Neural progenitor cell (in vitro differentiated cells): ENCODE data around the gene HTATIP2. TPM values are rescaled to one million over a fixed set of nuclear protein-coding genes. Genes with fewer than 3 reads are reported as not detected.

ENCODE experiments used
- DNase-seq: peaks from one replicate; pipeline ENCODE4 v3.0.0-alpha.2; 2016; ENCODE audit warnings: low spot score
- H2AFZ ChIP-seq: fragments of 200-600 bp; sonication (generic); replicated peaks from 2 replicates; pipeline ENCODE4 v1.6.1; 2016; ENCODE audit warnings: antibody characterized with exemption
- H3F3A ChIP-seq: fragments of 200-600 bp; sonication (generic); 2 replicates; pipeline ENCODE4 v1.6.1; 2016; ENCODE audit warnings: antibody characterized with exemption, low read depth
- H3K27ac ChIP-seq: fragments of 200-600 bp; sonication (generic); 2 replicates; pipeline ENCODE4 v1.5.1; 2016; ENCODE audit warnings: mild to moderate bottlenecking
- H3K27me3 ChIP-seq: fragments of 200-600 bp; sonication (generic); 2 replicates; pipeline ENCODE4 v1.6.1; 2016; ENCODE audit warnings: mild to moderate bottlenecking, moderate library complexity
- H3K36me3 ChIP-seq: fragments of 200-600 bp; sonication (generic); 2 replicates; pipeline ENCODE4 v1.5.1; 2016
- H3K4me1 ChIP-seq: fragments of 200-600 bp; sonication (generic); 2 replicates; pipeline ENCODE4 v1.6.1; 2016; ENCODE audit warnings: mixed run types
- H3K4me2 ChIP-seq: fragments of 200-600 bp; sonication (generic); 2 replicates; pipeline ENCODE4 v1.6.1; 2016
- H3K4me3 ChIP-seq: fragments of 200-600 bp; sonication (generic); 2 replicates; pipeline ENCODE4 v1.5.1; 2016
- H3K79me2 ChIP-seq: fragments of 200-600 bp; sonication (generic); 2 replicates; pipeline ENCODE4 v1.6.1; 2016; ENCODE audit warnings: low read depth
- H3K9ac ChIP-seq: fragments of 200-600 bp; sonication (generic); 2 replicates; pipeline ENCODE4 v1.6.1; 2016
- H3K9me3 ChIP-seq: fragments of 200-600 bp; sonication (generic); 2 replicates; pipeline ENCODE4 v1.5.1; 2016; ENCODE audit warnings: low read depth
- H4K20me1 ChIP-seq: fragments of 200-600 bp; sonication (generic); 2 replicates; pipeline ENCODE4 v1.6.1; 2016; ENCODE audit warnings: low read depth
- H3K27ac Mint-ChIP-seq: 3 replicates; pipeline ENCODE4 v1.8.0; 2021; ENCODE audit warnings: mixed read lengths
- H3K27me3 Mint-ChIP-seq: 2 replicates; pipeline ENCODE4 v1.8.0; 2022; ENCODE audit warnings: low read depth, mild to moderate bottlenecking, inconsistent platforms, moderate library complexity, mixed read lengths; ENCODE audit not compliant: insufficient read depth
- H3K36me3 Mint-ChIP-seq: 3 replicates; pipeline ENCODE4 v1.8.0; 2021; ENCODE audit warnings: mixed read lengths
- H3K4me1 Mint-ChIP-seq: 3 replicates; pipeline ENCODE4 v1.8.0; 2021; ENCODE audit warnings: mixed read lengths
- H3K4me3 Mint-ChIP-seq: 3 replicates; pipeline ENCODE4 v1.8.0; 2021; ENCODE audit warnings: mild to moderate bottlenecking, moderate library complexity, mixed read lengths
- H3K9me3 Mint-ChIP-seq: 3 replicates; pipeline ENCODE4 v1.8.0; 2020; ENCODE audit warnings: mixed read lengths
- CTCF ChIP-seq: fragments of 200-600 bp; sonication (generic); IDR thresholded peaks from 2 replicates; pipeline ENCODE4 v1.5.1; 2017; ENCODE audit warnings: antibody characterized with exemption, mild to moderate bottlenecking
- EZH2 ChIP-seq: fragments of 200-600 bp; sonication (generic); IDR thresholded peaks from 2 replicates; pipeline ENCODE4 v1.6.1; 2017; ENCODE audit warnings: antibody characterized with exemption, mild to moderate bottlenecking, moderate library complexity
- EZH2phosphoT487 ChIP-seq: fragments of 200-600 bp; sonication (generic); IDR thresholded peaks from 2 replicates; pipeline ENCODE4 v1.6.1; 2017; ENCODE audit warnings: antibody characterized with exemption
- total RNA-seq: library from RNA; depleted of rRNA; stranded (reverse); fragments of >200 nt; gene quantifications from 2 replicates; pipeline ENCODE4 v1.2.3, GENCODE V29; 2015; ENCODE audit warnings: low replicate concordance

The HTATIP2 gene
- total RNA-seq, 1 donor from 2014 or later: 25.3 TPM

- peak within 1 kb of the TSS; percentile 68 for H3K9ac ChIP-seq
- no peak for TF ChIP-seq CTCF
- peak; percentile 31 for TF ChIP-seq EZH2
- no peak for TF ChIP-seq EZH2phosphoT487
- peak; percentile 99 for DNase-seq
- peak within 1 kb of the TSS; percentile 88 for H3K4me3 ChIP-seq
- H3K27me3 Mint-ChIP-seq: peaks cover 4% of the 10 kb centered on the region
- H3K4me2 ChIP-seq: peak within 1 kb of the TSS; percentile 82
- H3K9me3 ChIP-seq: no peaks in the 10 kb centered on the region
- H3K27me3 ChIP-seq: no peaks in the 10 kb centered on the region
- H3K36me3 ChIP-seq: peaks cover 4% of the 10 kb centered on the region
- H3K27ac Mint-ChIP-seq: peak within 1 kb of the TSS; percentile 95
- H2AFZ ChIP-seq: peak within 1 kb of the TSS; percentile 98
- H3K4me3 Mint-ChIP-seq: peak within 1 kb of the TSS; percentile 95
- peaks cover 10% of the 10 kb centered on the region for H3K79me2 ChIP-seq
- peaks cover 15% of the 10 kb centered on the region for H3K4me1 Mint-ChIP-seq
- H3K36me3 Mint-ChIP-seq: peaks cover 4% of the 10 kb centered on the region
- H3K9me3 Mint-ChIP-seq: no peaks in the 10 kb centered on the region
- peaks cover 11% of the 10 kb centered on the region for H3F3A ChIP-seq
- peaks cover 8% of the 10 kb centered on the region for H3K4me1 ChIP-seq
- no peak within 1 kb of the TSS for H3K27ac ChIP-seq
- no peaks in the 10 kb centered on the region for H4K20me1 ChIP-seq
Observed at GRCh38 chr11:20387261-20388095, 24.0 kb downstream of the HTATIP2 start, which contains the start of gene PRMT3. TSS of gene PRMT3 (plus strand) at chr11:20387716. CDS start at chr11:20387747, 31 bp downstream.

- Mint-ChIP-seq H3K4me1 (peaks cover 15% of the 10 kb centered on the region), H3K4me3 (peak overlapping the region; percentile 95), H3K27me3 (peaks cover 4% of the 10 kb centered on the region), H3K9me3 (no peaks in the 10 kb centered on the region), H3K27ac (no peak overlapping the region), H3K36me3 (peaks cover 8% of the 10 kb centered on the region)
- H3K4me1 ChIP-seq: peaks cover 8% of the 10 kb centered on the region
- peak overlapping the region; percentile 88 for H3K4me3 ChIP-seq
- DNase-seq: no peak
- peak overlapping the region; percentile 82 for H3K4me2 ChIP-seq
- no peaks in the 10 kb centered on the region for H3K9me3 ChIP-seq
- peaks cover 9% of the 10 kb centered on the region for H3K36me3 ChIP-seq
- H3K79me2 ChIP-seq: peaks cover 10% of the 10 kb centered on the region
- TF ChIP-seq EZH2 (no peak), EZH2phosphoT487 (no peak), CTCF (no peak)
- H3F3A ChIP-seq: peaks cover 11% of the 10 kb centered on the region
- H3K27ac ChIP-seq: no peak overlapping the region
- H2AFZ ChIP-seq: peak overlapping the region; percentile 88
- H4K20me1 ChIP-seq: no peaks in the 10 kb centered on the region
- no peaks in the 10 kb centered on the region for H3K27me3 ChIP-seq
- peak overlapping the region; percentile 6 for H3K9ac ChIP-seq
Observed at GRCh38 chr11:20388096-20389055, 24.9 kb downstream of the HTATIP2 start.

- no peak overlapping the region for H3K4me3 ChIP-seq
- TF ChIP-seq EZH2phosphoT487 (no peak), CTCF (peak; percentile 68)
- H3F3A ChIP-seq: peaks cover 7% of the 10 kb centered on the region
- H3K4me1 Mint-ChIP-seq: no peaks in the 10 kb centered on the region
- H3K27ac ChIP-seq: no peak overlapping the region
- H3K79me2 ChIP-seq: no peaks in the 10 kb centered on the region
- H3K9me3 ChIP-seq: no peaks in the 10 kb centered on the region
- H4K20me1 ChIP-seq: no peaks in the 10 kb centered on the region
- no peaks in the 10 kb centered on the region for H3K4me1 ChIP-seq
- H3K9me3 Mint-ChIP-seq: no peaks in the 10 kb centered on the region
- H3K4me2 ChIP-seq: no peak overlapping the region
- H3K27ac Mint-ChIP-seq: no peak overlapping the region
- peaks cover 24% of the 10 kb centered on the region for H3K36me3 ChIP-seq
- no peak overlapping the region for H2AFZ ChIP-seq
- H3K36me3 Mint-ChIP-seq: peaks cover 10% of the 10 kb centered on the region
- H3K4me3 Mint-ChIP-seq: no peak overlapping the region
- no peak overlapping the region for H3K9ac ChIP-seq
- DNase-seq: peak; percentile 61
- no peaks in the 10 kb centered on the region for H3K27me3 ChIP-seq
- no peaks in the 10 kb centered on the region for H3K27me3 Mint-ChIP-seq
Observed at GRCh38 chr11:20397281-20397680, 33.8 kb downstream of the HTATIP2 start.
